Right lobe of liver (tissue), 6 donors: ENCODE measurements around the gene SLC38A8. TPM values are rescaled to one million over a fixed set of nuclear protein-coding genes. Genes with fewer than 3 reads are reported as not detected.

Experiments
- ATAC-seq, 4 donors: fragments of 200-7000 bp; cut with Tn5 transposase; one replicate each; pipeline ENCODE4 v1.9.1; 2020; ENCODE audit warnings: mild to moderate bottlenecking in 4 of 4, moderate library complexity in 4 of 4
- DNase-seq, 3 donors: peaks; one replicate each; pipeline ENCODE4 v3.0.0-alpha.2; 2020
- H3K27ac ChIP-seq, 3 donors: fragments of 200-600 bp; one replicate each; pipeline ENCODE4 v1.8.0; 2022
- H3K27me3 ChIP-seq, 2 donors: fragments of 200-600 bp; one replicate each; pipeline ENCODE4 v1.8.0; 2022
- H3K36me3 ChIP-seq, 4 donors: fragments of 200-600 bp; sonication (generic) in 1 of 4; one replicate each; pipeline versions ENCODE4 v1.5.1 to v1.8.0; 2017 to 2022; ENCODE audit warnings: control low read depth in 1 of 4
- H3K4me1 ChIP-seq, 4 donors: fragments of 200-600 bp; sonication (generic) in 1 of 4; one replicate each; pipeline versions ENCODE4 v1.5.1 to v1.8.0; 2017 to 2022; ENCODE audit warnings: control low read depth in 1 of 4
- H3K4me3 ChIP-seq, 3 donors: fragments of 200-600 bp; one replicate each; pipeline ENCODE4 v1.8.0; 2022
- H3K9me3 ChIP-seq, 4 donors: fragments of 200-600 bp; sonication (generic) in 1 of 4; one replicate each; pipeline versions ENCODE4 v1.5.1 to v1.8.0; 2017 to 2022; ENCODE audit warnings: control low read depth in 1 of 4
- POLR2A ChIP-seq: fragments of 450-650 bp; IDR thresholded peaks from one replicate; pipeline ENCODE4 v1.6.1; 2017; ENCODE audit warnings: antibody characterized with exemption, mild to moderate bottlenecking
- WGBS: methylation state at CpG from one replicate; pipeline ENCODE4 v1.1.6; 2018; ENCODE audit warnings: low coverage, low lambda C conversion rate; ENCODE audit not compliant: insufficient coverage; ENCODE audit errors: missing lambda C conversion rate; 5-methylcytosine and 5-hydroxymethylcytosine counted together
- intact Hi-C, 2 donors: fragments of 100-400 bp; cut with DNase I; formaldehyde crosslinking; loops; one replicate each; pipeline versions ENCODE4 v1.11.2 to v1.14.1; 2022
- small RNA-seq, 2 experiments: library from RNA; depleted of rRNA; stranded (forward); fragments of <200 nt; gene quantifications; one replicate each; pipeline ENCODE3, GENCODE V24; 2016
- total RNA-seq, 6 experiments: library from RNA; depleted of rRNA in 2 of 6; stranded (reverse); fragments of >200 nt in 2 of 6; fragmentation: NEBNext Ultra II Directional in 3 of 6; extraction: Animal tissue kit (Norgen Biotek cat#: 25700) in 3 of 6; gene quantifications; one replicate each; pipeline versions ENCODE4 v1.1.0 to v1.2.4, GENCODE V29; 2016 to 2023
- TF ChIP-seq, protein P1 (sequence below), 4 donors: fragments of 200-600 bp in 3 of 4; fragments of 450-650 bp in 1 of 4; IDR thresholded peaks; one replicate each; pipeline versions ENCODE4 v1.5.1 to v1.8.0; 2016 to 2022; ENCODE audit warnings: antibody characterized with exemption in 4 of 4, mild to moderate bottlenecking in 2 of 4
- donor health status: DM: no; HTN: yes; CAD: no.
- donor health status: DM: no; HTN: no; CAD: no.
- donor health status: DM: no; HTN: no; CAD: no.
- donor health status: DM: no; HTN: yes; CAD: no.
- donor health status: DM: no; HTN: yes; CAD: no.

SLC38A8 gene
- total RNA-seq, 6 experiments from 2014 or later: not detected

DNA sequence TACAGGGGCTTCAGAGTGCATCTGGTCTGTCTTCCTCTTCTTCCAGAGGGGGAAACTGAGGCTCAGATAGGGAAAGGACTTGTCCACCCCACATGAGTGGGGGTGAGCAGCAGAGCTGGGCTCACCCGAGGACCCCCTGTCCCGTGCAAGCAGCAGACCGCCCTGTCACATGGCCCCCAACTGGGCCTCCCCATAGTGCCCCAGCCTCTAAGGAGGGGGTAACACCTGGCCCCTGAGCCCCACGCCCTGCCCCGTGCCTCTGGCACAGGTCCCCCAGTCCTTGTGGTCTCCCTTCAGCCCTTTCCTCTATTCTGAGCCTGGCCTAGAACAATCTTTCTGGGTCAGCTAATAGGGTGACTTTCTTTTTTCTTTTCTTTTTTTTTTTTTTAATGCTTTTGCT, 81.0 kb downstream of the SLC38A8 start:
- Histone ChIP-seq H3K4me1 (peaks cover 0 to 6% (median 0%) of the 10 kb centered on the region in 4 donors), H3K4me3 (no peak overlapping the region), H3K9me3 (no peaks in the 10 kb centered on the region), H3K36me3 (peaks cover 0 to 94% (median 49%) of the 10 kb centered on the region in 4 donors), H3K27me3 (no peaks in the 10 kb centered on the region), H3K27ac (no peak overlapping the region)
- ATAC-seq (no peak), DNase-seq (no peak)
- intact Hi-C loops: loop anchor here in 1 of 2 donors (10.0 kb wide), 1 partner anchor 103 kb away; no protein-coding TSS in a partner anchor
- WGBS: no CpG with 5 or more reads among the region's 5 CpGs
- TF ChIP-seq, protein P1, sequence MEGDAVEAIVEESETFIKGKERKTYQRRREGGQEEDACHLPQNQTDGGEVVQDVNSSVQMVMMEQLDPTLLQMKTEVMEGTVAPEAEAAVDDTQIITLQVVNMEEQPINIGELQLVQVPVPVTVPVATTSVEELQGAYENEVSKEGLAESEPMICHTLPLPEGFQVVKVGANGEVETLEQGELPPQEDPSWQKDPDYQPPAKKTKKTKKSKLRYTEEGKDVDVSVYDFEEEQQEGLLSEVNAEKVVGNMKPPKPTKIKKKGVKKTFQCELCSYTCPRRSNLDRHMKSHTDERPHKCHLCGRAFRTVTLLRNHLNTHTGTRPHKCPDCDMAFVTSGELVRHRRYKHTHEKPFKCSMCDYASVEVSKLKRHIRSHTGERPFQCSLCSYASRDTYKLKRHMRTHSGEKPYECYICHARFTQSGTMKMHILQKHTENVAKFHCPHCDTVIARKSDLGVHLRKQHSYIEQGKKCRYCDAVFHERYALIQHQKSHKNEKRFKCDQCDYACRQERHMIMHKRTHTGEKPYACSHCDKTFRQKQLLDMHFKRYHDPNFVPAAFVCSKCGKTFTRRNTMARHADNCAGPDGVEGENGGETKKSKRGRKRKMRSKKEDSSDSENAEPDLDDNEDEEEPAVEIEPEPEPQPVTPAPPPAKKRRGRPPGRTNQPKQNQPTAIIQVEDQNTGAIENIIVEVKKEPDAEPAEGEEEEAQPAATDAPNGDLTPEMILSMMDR (IDR thresholded peaks at IDR 0.05): no peak
- no peak for TF ChIP-seq POLR2A

DNA sequence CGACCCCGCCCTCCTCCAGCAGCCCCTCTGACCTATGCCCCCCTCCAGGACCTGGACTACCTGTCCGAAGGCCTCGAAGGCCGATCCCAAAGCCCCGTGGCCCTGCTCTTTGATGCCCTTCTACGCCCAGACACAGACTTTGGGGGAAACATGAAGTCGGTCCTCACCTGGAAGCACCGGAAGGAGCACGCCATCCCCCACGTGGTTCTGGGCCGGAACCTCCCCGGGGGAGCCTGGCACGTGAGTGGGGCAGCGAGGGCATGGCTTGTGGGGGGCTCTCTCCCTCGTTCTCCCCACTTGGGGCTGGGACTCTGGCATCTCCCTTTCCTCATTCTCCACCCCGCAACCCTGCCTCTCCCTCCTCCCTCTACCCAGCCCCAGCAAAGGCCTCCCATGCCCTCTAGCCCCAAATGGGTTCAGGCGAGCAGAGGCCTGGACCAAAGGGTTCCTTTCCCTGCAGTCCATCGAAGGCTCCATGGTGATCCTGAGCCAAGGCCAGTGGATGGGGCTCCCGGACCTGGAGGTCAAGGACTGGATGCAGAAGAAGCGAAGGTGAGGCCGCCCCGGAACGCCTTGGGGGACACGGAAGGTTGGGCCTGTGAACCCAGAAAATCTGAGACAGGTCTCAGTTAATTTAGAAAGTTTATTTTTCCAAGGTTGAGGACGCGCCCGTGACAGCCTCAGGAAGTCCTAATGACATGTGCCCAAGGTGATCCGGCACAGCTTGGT, 81.9 kb downstream of the SLC38A8 start:
- no peak for ATAC-seq
- no peaks in the 10 kb centered on the region for H3K9me3 ChIP-seq
- 87% methylated on average over 10 of the region's 29 CpGs for WGBS
- H3K27ac ChIP-seq: no peak overlapping the region
- peak in 1 of 3 donors; percentile 45 for DNase-seq
- no peaks in the 10 kb centered on the region for H3K27me3 ChIP-seq
- peaks cover 0 to 98% (median 50%) of the 10 kb centered on the region in 4 donors for H3K36me3 ChIP-seq
- peaks cover 0 to 14% (median 0%) of the 10 kb centered on the region in 4 donors for H3K4me1 ChIP-seq
- intact Hi-C loops: loop anchor here in 1 of 2 donors (10.0 kb wide), 1 partner anchor 104 kb away; no protein-coding TSS in a partner anchor
- no peak overlapping the region for H3K4me3 ChIP-seq
- TF ChIP-seq, protein P1 (IDR thresholded peaks at IDR 0.05): no peak
- peak; percentile 10 for TF ChIP-seq POLR2A

Small RNAs within 50 kb of the gene (small RNA-seq; reads per million reads assigned to genes)
- gene RNA5SP432: 0 reads per million in 2 experiments

Other genes starting within 250 kb of the SLC38A8 start
- gene HSBP1, start 234.8 kb downstream of the SLC38A8 start, total RNA-seq: 10 to 100 TPM in 4 of 6 experiments, 1 to 10 TPM in 2; 5.6 to 46.2 (median 35.2) TPM
- gene MLYCD, start 143.7 kb downstream of the SLC38A8 start, total RNA-seq: 10 to 100 TPM in 5 of 6 experiments, 1 to 10 TPM in 1; 6.6 to 15.6 (median 11.3) TPM
- gene OSGIN1, start 89.6 kb downstream of the SLC38A8 start, total RNA-seq: 100 to 1,000 TPM in 1 of 6 experiments, 10 to 100 TPM in 5; 40.1 to 170 (median 53.9) TPM
- gene NECAB2, start 74.6 kb downstream of the SLC38A8 start, total RNA-seq: 10 to 100 TPM in 3 of 6 experiments, 1 to 10 TPM in 2, under 1 TPM in 1; 0.56 to 26.8 (median 7.1) TPM
- gene MBTPS1, start 74.1 kb upstream of the SLC38A8 start, total RNA-seq: 10 to 100 TPM; 34.5 to 45.6 (median 40.1) TPM
- gene HSDL1, start 102.4 kb upstream of the SLC38A8 start, total RNA-seq: 1 to 10 TPM; 4.3 to 8.1 (median 6.2) TPM
- 1 to 10 TPM in 3 of 6 experiments, under 1 TPM in 1, not detected in 2; 0.37 to 5.6 (median 2.1) TPM for gene DNAAF1, start 102.5 kb upstream of the SLC38A8 start, total RNA-seq
- gene TAF1C, start 144.3 kb upstream of the SLC38A8 start, total RNA-seq: 10 to 100 TPM; 11.0 to 28.3 (median 19.3) TPM
- gene ADAD2, start 148.4 kb upstream of the SLC38A8 start, total RNA-seq: 1 to 10 TPM in 1 of 6 experiments, under 1 TPM in 1, not detected in 4; 0.87 to 1.0 TPM
- gene KCNG4, start 197.2 kb upstream of the SLC38A8 start, total RNA-seq: not detected